ENCODE measurements around the gene TSR3.

The TSR3 gene

DNA sequence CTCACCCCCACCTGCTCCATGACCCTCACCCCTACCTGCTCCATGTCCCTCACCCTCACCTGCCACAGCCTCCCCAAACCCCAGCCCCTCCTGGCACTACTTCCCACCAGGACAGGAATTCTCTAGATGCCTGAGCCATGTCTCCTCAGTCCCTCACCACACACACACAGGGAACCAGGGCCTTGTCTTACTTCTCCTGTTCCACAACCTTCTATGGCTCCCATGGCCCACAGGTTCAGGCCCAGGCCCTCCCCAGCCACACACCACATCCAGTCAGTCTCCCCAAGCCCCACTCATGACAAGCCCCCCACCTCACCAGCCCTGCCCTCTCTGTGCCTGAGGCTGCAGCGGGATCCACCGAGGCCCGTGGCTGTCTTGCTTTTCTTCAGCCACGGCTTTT is 45.3 kb downstream of the TSR3 start:
- no peak for DNase-seq

DNA sequence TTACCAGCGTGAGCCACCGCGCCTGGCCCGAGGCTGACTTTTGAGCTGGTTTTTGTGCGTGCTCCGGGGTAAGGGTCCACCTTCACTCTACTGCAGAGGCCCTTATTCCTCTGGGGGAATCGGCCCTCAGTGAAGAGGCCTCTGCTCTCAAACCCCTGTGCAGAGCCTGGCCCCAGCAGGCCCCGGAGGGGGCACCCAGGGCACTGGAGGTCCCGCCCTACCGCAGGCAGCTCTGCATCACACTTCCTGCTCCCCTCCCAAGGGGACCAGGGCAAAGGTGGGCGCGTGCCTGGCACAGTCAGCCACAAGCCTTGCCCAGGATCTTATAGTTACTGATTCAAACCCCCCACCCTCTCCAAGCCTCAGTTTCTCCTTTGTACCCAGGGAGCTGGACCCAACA is 45.9 kb downstream of the TSR3 start:
- DNase-seq: no peak

DNA sequence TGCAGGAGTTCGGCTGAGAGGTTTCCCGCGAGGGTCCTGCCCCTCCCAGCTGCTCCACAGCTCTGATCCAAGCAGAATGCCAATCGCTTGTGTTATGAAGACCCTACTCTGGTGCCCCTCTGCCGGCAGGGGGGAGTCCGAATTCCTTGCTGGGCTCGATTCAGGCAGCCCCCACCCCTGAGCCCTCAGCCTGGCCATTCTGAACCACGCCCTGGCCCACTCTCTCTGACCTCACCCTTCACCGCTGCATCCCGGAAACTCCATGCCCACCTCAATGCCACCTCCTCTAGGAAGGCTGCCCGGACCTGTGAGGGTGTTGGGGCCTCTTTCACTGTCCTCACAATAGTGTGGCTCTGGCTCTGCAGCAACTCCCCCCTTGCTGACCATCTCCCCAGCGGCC is 50.1 kb downstream of the TSR3 start:
- no peak for DNase-seq

DNA sequence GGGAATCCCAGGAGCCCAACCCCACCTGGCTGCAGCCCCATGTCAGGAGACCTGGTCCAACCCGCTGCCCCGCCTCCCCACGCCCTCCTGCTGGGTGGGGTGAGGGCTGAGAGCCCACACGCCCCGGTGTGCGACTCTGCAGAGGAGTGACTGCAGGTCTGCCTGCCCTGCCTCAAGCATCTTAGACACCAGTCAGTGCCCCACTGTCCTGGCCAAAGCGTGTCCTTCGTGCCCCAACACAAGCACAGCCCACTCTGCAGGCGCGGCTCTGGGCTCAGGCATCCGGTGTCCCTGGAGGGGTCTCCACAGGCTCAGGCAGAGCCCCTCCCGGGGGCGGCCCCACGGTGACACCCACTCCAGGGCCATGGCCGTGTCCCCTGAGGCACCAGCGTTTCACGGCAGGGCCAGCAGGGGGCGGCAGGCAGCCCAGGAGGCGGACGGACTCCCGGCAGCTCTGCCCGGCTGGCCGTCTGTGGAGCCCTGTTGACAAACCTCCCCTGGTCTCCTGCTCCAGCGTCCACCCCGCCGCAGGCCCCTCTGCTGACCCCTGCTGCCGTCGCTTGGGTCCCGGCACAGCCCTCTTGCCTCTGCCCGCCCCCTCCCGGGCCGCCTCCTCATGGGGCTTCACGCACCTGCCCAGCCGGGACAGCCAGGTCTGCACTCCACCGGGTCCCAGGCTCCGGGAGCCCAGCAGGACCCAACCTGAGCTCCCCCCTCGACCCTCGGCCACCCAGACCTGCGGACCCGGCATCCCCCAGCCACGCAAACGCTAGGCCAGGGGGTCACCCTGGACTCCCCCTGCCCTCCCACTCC is 50.8 kb downstream of the TSR3 start:
- peak; percentile 25 for DNase-seq

DNA sequence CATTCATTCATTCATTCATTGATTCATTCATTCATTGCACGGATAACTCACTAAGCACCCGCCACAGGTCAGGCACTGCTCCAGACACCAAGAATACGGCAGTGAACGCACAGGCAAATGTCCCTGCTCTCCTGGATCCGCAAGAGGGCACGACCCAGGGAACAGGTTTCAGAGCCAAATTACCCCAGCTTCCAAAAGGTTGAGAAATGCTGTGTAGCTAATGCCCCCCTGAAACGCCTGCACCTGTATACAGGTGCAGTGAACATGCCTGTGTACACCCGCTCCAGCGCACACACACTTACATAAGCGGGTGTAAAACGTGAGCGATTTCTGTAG is 51.8 kb downstream of the TSR3 start:
- DNase-seq: no peak
